D341Med (cell line): ENCODE results near the gene SMYD3.
A peak's percentile ranks its signal among the peaks of the same experiment; 100 is the strongest.

Experiments
- DNase-seq: peaks from one replicate; pipeline ENCODE4 v3.0.0; 2012; ENCODE audit warnings: low spot score

The SMYD3 gene

GRCh38 chr1:246515390-246516005 lies 8.4 kb upstream of the SMYD3 start:
- no peak for DNase-seq

GRCh38 chr1:246513619-246514343 lies 6.7 kb upstream of the SMYD3 start:
- no peak for DNase-seq

DNA sequence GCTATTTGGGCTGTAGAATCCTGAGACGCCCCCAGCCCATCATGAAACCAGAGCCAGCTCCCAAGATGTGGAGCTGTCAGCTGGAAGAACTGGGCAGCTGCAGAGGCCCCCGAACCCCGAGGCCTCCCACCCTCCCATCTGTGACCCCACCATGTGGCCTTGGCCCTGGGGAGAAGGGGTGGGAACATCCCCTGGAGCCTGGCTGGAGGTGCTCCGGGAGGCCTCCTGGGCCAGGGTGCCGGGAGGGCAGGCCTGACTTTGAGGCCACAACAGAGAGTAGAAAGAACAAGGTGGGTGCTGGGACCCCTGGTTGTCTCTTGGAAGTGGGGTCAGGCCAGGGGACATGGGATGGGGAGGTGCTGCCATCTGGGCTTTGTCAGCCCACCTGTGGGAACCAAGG lies 6.0 kb upstream of the SMYD3 start:
- no peak for DNase-seq

GRCh38 chr1:246512635-246513034 lies 5.6 kb upstream of the SMYD3 start:
- DNase-seq: no peak

- no peak for DNase-seq
These were observed 5.2 kb upstream of the SMYD3 start for GRCh38 chr1:246512230-246512629.

GRCh38 chr1:246511203-246511602 lies 4.1 kb upstream of the SMYD3 start:
- DNase-seq: no peak

- no peak for DNase-seq
These were observed 3.3 kb upstream of the SMYD3 start for GRCh38 chr1:246510147-246511030.

- no peak for DNase-seq
These were observed 2.0 kb upstream of the SMYD3 start for GRCh38 chr1:246508897-246509688.

- no peak for DNase-seq
These were observed 759 bp downstream of the SMYD3 start for GRCh38 chr1:246506367-246506673.

GRCh38 chr1:246503341-246503740 lies 3.7 kb downstream of the SMYD3 start:
- no peak for DNase-seq

GRCh38 chr1:246497331-246497915 lies 9.7 kb downstream of the SMYD3 start:
- peak; percentile 58 for DNase-seq

- peak; percentile 82 for DNase-seq
These were observed 14.4 kb downstream of the SMYD3 start for GRCh38 chr1:246492611-246493245.

DNA sequence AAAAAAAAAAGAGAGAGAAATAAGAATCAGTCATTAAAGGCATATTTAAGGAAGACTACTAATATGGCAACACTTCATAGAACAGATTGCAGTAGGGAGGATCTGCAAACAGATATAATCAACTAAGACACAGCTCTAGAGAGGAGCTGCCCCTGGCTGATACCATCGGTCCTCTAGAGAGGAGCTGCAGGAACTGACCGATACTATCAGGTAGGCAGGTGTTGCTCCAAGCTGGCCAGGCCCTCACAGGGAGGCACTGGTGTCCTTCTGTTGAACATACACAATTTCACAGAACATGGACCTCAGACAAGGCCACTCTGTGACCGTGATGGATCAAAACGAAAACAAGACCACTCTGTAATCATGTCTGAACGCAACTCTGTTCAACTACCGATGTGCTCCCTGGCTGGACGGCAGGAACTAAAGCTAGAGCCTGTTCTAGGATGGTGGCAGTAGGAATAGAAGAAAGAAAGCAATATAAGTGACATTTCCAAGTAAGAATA lies 15.5 kb downstream of the SMYD3 start:
- no peak for DNase-seq

- DNase-seq: no peak
These were observed 18.4 kb downstream of the SMYD3 start for GRCh38 chr1:246488674-246489073.

DNA sequence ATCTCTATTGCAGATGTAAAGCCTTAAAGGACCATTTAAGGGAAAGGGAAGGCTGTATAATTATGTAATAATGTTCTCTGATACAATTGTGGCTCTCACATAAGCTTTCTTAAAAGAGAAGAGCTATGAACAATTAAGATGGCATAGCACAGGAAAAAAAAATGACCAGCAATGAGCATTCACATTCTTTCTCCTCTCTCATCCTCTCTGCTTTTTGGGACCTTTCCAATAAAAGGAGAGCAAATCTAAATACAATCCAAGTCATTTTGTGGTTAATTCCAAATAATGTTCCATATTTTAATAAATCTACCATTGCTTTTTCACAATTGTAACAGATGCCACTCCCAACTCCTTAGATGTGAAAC lies 23.5 kb downstream of the SMYD3 start:
- DNase-seq: no peak

- no peak for DNase-seq
These were observed 24.1 kb downstream of the SMYD3 start for GRCh38 chr1:246482805-246483568.

DNA sequence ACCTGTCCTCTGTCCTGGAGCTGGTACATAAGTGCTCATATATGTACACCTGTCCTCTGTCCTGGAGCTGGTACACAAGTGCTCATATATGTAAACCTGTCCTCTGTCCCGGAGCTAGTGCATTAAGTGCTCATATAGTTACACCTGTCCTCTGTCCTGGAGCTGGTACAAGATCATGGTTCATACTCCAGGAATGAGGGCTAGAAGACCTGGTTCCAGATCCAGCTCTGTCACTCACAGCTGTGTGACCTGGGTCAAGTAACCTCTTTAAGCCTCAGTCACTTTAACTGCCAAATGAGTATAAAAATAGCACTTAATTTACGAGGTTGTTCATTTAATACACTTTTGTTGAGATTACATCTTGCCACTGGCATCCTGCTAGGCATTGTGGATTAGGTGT lies 28.0 kb downstream of the SMYD3 start:
- DNase-seq: no peak

DNA sequence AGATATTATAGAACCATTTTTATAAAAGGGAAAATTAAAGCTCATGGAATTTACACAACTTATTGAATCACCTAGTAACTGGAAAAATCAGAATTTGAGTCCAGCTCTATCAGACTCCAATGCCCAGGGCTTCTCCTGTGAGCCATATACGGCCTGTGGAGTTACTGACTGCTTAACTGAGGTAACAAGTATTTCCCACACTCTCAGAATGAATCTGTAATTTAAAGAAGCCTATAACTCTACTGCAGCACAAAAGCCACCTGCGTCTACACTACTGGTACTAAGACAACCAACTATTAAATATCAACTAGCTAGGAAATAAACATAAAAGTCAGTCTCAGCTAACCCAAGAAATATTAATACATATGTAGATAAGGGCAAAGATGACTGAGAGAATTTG lies 29.4 kb downstream of the SMYD3 start:
- DNase-seq: no peak

- no peak for DNase-seq
These were observed 30.3 kb downstream of the SMYD3 start for GRCh38 chr1:246476771-246477170.

DNA sequence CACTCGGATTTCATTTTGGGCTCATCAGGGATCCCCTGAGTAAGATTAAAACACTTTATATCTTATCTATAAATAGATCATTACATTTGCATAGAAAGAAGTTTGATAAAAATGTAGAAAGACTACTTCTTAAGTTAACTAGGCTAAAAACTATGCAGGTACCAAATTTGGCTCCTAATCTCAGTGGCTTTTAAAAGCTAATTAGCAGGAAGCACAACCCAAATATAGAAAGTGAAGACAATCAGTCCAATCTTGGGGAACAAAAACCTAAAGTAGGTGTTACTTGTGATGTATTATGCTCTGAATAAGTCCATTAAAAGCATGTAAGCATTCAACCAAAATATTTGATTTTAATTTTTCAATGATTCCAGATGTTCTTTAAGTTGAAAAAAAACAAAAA lies 35.4 kb downstream of the SMYD3 start:
- no peak for DNase-seq

GRCh38 chr1:246470585-246470984 lies 36.5 kb downstream of the SMYD3 start:
- DNase-seq: no peak
